HEK293 (cell line): Measurements from ENCODE around the gene PLA2G4D.

Experiments used
- CTCF ChIA-PET: fragments of 350-600 bp; formaldehyde crosslinking; extraction: SDS; loops from one replicate; lab custom pipeline; 2021; ENCODE audit warnings: antibody characterized with exemption; lab: Yijun Ruan, JAX
- POLR2A ChIA-PET: fragments of 300-600 bp; formaldehyde crosslinking; extraction: SDS; loops from one replicate; lab custom pipeline; 2020; ENCODE audit warnings: antibody characterized with exemption, inconsistent platforms; lab: Yijun Ruan, JAX
- H3K27ac ChIP-seq: fragments of 200-500 bp; sonication (Bioruptor generic); 2 replicates; pipeline ENCODE4 v1.5.1; 2014; ENCODE audit warnings: low read depth, low read length, control low read depth, inconsistent platforms; ENCODE audit errors: extremely low read depth
- H3K36me3 ChIP-seq, 2 experiments: fragments of 200-500 bp in 1 of 2; sonication (Bioruptor generic) in 1 of 2; 1 replicate in 1 of 2; 2 replicates in 1 of 2; pipeline ENCODE4 v1.5.1; 2014 to 2017; ENCODE audit warnings: inconsistent platforms in 2 of 2, low read length in 2 of 2; ENCODE audit not compliant: control insufficient read depth in 2 of 2, insufficient read depth in 1 of 2
- H3K4me1 ChIP-seq: fragments of 200-500 bp; sonication (Bioruptor generic); 2 replicates; pipeline ENCODE4 v1.5.1; 2014; ENCODE audit warnings: mild to moderate bottlenecking, low read length, inconsistent platforms; ENCODE audit not compliant: control insufficient read depth, insufficient read depth
- H3K4me3 ChIP-seq: 2 replicates; pipeline ENCODE4 v1.5.1; 2011; ENCODE audit warnings: low read depth, mild to moderate bottlenecking, control low read depth, low read length, moderate library complexity
- H3K9me3 ChIP-seq: fragments of 200-500 bp; sonication (Bioruptor generic); 2 replicates; pipeline ENCODE4 v1.5.1; 2014; ENCODE audit warnings: low read depth, low read length, inconsistent platforms; ENCODE audit not compliant: control insufficient read depth, insufficient read depth
- BCL11A ChIP-seq: fragments of 450-650 bp; formaldehyde crosslinking; IDR thresholded peaks from 2 replicates; pipeline ENCODE4 v1.5.1; 2016; ENCODE audit warnings: low read depth, missing biosample characterization, missing genetic modification characterization
- HOXC10 ChIP-seq: sonication (generic); formaldehyde crosslinking; IDR thresholded peaks from 2 replicates; pipeline ENCODE4 v1.8.1; 2023; ENCODE audit warnings: mild to moderate bottlenecking, missing genetic modification reagents
- PRDM6 ChIP-seq: fragments of 450-650 bp; formaldehyde crosslinking; IDR thresholded peaks from 2 replicates; pipeline ENCODE4 v1.5.1; 2017; ENCODE audit warnings: missing biosample characterization, missing genetic modification characterization
- SCRT2 ChIP-seq: fragments of 450-650 bp; formaldehyde crosslinking; IDR thresholded peaks from 2 replicates; pipeline ENCODE4 v1.5.1; 2016; ENCODE audit warnings: missing biosample characterization, missing genetic modification characterization
- SP7 ChIP-seq: fragments of 450-650 bp; formaldehyde crosslinking; IDR thresholded peaks from 2 replicates; pipeline ENCODE4 v1.5.1; 2016; ENCODE audit warnings: missing biosample characterization, missing genetic modification characterization
- ZBTB49 ChIP-seq: fragments of 450-650 bp; formaldehyde crosslinking; IDR thresholded peaks from 2 replicates; pipeline ENCODE4 v1.5.1; 2016; ENCODE audit warnings: missing biosample characterization, missing genetic modification characterization, low read depth
- ZNF10 ChIP-seq: fragments of 450-650 bp; formaldehyde crosslinking; IDR thresholded peaks from 2 replicates; pipeline ENCODE4 v1.5.1; 2017; ENCODE audit warnings: missing biosample characterization, missing genetic modification characterization
- ZNF157 ChIP-seq: fragments of 450-650 bp; formaldehyde crosslinking; IDR thresholded peaks from 2 replicates; pipeline ENCODE4 v1.5.1; 2016; ENCODE audit warnings: missing biosample characterization, missing genetic modification characterization
- ZNF24 ChIP-seq: fragments of 450-650 bp; formaldehyde crosslinking; IDR thresholded peaks from 2 replicates; pipeline ENCODE4 v1.5.1; 2016; ENCODE audit warnings: missing biosample characterization, missing genetic modification characterization
- ZNF274 ChIP-seq, 2 experiments: fragments of 200-500 bp in 1 of 2; fragments of 450-650 bp in 1 of 2; sonication (Bioruptor generic) in 1 of 2; formaldehyde crosslinking in 1 of 2; IDR thresholded peaks; 2 replicates each; pipeline versions ENCODE4 v1.5.1 to v1.6.1; 2014 to 2016; ENCODE audit warnings: borderline replicate concordance in 1 of 2, inconsistent platforms in 1 of 2, low read length in 1 of 2, missing biosample characterization in 1 of 2, missing genetic modification characterization in 1 of 2
- ZNF302 ChIP-seq: fragments of 450-650 bp; formaldehyde crosslinking; IDR thresholded peaks from 2 replicates; pipeline ENCODE4 v1.5.1; 2016; ENCODE audit warnings: missing biosample characterization, missing genetic modification characterization, low read depth
- ZNF311 ChIP-seq: fragments of 450-650 bp; formaldehyde crosslinking; IDR thresholded peaks from 2 replicates; pipeline ENCODE4 v1.5.1; 2017; ENCODE audit warnings: missing biosample characterization, missing genetic modification characterization, borderline replicate concordance
- ZNF416 ChIP-seq: fragments of 450-650 bp; formaldehyde crosslinking; IDR thresholded peaks from 2 replicates; pipeline ENCODE4 v1.5.1; 2016; ENCODE audit warnings: missing biosample characterization, missing genetic modification characterization
- ZNF560 ChIP-seq: fragments of 450-650 bp; formaldehyde crosslinking; IDR thresholded peaks from 2 replicates; pipeline ENCODE4 v1.5.1; 2017; ENCODE audit warnings: missing biosample characterization, missing genetic modification characterization, borderline replicate concordance
- ZNF629 ChIP-seq: fragments of 450-650 bp; formaldehyde crosslinking; IDR thresholded peaks from 2 replicates; pipeline ENCODE4 v1.5.1; 2017; ENCODE audit warnings: missing biosample characterization, missing genetic modification characterization
- ZNF654 ChIP-seq: fragments of 450-650 bp; formaldehyde crosslinking; IDR thresholded peaks from 2 replicates; pipeline ENCODE4 v1.5.1; 2016; ENCODE audit warnings: low read depth, missing biosample characterization, missing genetic modification characterization
- ZNF692 ChIP-seq: fragments of 450-650 bp; formaldehyde crosslinking; IDR thresholded peaks from 2 replicates; pipeline ENCODE4 v1.5.1; 2016; ENCODE audit warnings: missing biosample characterization, missing genetic modification characterization
- ZNF76 ChIP-seq: fragments of 450-650 bp; formaldehyde crosslinking; IDR thresholded peaks from 2 replicates; pipeline ENCODE4; 2016; ENCODE audit warnings: low read depth, missing biosample characterization, missing genetic modification characterization, borderline replicate concordance
- ZSCAN4 ChIP-seq: fragments of 450-650 bp; formaldehyde crosslinking; IDR thresholded peaks from 2 replicates; pipeline ENCODE4 v1.5.1; 2017; ENCODE audit warnings: missing biosample characterization, missing genetic modification characterization
- TF ChIP-seq, protein P1 (sequence below): fragments of 450-650 bp; formaldehyde crosslinking; IDR thresholded peaks from 2 replicates; pipeline ENCODE4 v1.5.1; 2016; ENCODE audit warnings: missing biosample characterization, missing genetic modification characterization
- TF ChIP-seq, protein P2 (sequence below): fragments of 450-650 bp; formaldehyde crosslinking; IDR thresholded peaks from 2 replicates; pipeline ENCODE4 v1.5.1; 2017; ENCODE audit warnings: missing biosample characterization, missing genetic modification characterization
- TF ChIP-seq, protein P3 (sequence below): fragments of 450-650 bp; formaldehyde crosslinking; IDR thresholded peaks from 2 replicates; pipeline ENCODE4 v1.5.1; 2017; ENCODE audit warnings: missing biosample characterization, missing genetic modification characterization

PLA2G4D gene

DNA sequence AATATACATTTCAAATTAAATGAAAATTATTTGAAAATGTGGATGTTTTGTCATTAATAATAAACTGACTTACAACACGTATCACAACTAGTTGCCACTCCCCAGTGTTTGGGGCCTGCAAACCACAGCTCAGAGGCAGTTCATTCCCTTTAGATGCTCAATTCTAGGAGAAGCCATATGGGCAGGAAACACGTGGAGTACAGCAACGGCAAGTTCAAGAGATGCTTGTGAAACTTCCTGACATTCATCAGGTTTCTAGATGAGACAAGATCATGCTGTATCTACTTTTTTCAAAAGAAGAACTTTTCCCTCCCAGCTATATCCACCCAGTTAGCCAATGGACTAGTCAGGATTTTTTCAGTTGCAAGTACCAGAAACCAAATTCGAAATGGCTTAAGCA, 17.6 kb upstream of the PLA2G4D start:
- CTCF ChIA-PET: no interaction called here

DNA sequence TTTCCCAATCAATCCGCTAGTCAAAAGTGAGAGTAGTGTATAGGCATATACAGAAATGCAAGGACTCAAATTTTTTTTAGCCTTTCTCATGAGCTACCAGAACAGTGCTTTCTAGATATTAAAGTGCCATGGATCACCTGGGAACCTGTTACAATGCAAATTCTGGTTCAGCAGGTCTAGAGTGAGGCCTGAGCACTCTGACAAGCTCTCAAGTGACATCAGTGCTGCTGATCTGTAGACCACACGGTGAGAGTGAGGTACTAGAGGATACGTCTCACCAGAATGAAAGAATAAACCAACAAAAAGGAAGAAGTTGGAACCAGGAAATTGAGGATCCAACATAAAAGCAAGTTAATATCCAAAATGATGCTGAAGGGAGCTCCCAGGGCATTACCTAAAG, 16.0 kb upstream of the PLA2G4D start:
- H3K4me3 ChIP-seq: no peak overlapping the region
- H3K36me3 ChIP-seq: no peaks in the 10 kb centered on the region
- H3K4me1 ChIP-seq: no peaks in the 10 kb centered on the region
- H3K9me3 ChIP-seq: no peaks in the 10 kb centered on the region
- POLR2A ChIA-PET: no interaction called here
- no peak overlapping the region for H3K27ac ChIP-seq
- CTCF ChIA-PET: no interaction called here
- TF ChIP-seq ZSCAN4 (tag by site-specific recombination) (no peak), PRDM6 (no peak), ZNF654 (no peak), ZNF311 (tag by site-specific recombination) (no peak), ZNF76 (tag by site-specific recombination) (no peak)
- TF ChIP-seq, protein P1, sequence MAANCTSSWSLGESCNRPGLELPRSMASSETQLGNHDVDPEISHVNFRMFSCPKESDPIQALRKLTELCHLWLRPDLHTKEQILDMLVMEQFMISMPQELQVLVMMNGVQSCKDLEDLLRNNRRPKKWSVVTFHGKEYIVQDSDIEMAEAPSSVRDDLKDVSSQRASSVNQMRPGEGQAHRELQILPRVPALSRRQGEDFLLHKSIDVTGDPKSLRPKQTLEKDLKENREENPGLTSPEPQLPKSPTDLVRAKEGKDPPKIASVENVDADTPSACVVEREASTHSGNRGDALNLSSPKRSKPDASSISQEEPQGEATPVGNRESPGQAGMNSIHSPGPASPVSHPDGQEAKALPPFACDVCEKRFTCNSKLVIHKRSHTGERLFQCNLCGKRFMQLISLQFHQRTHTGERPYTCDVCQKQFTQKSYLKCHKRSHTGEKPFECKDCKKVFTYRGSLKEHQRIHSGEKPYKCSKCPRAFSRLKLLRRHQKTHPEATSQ: no peak

More for the DNA sequence above, 17.6 kb upstream of the PLA2G4D start:
- Histone ChIP-seq H3K9me3 (no peaks in the 10 kb centered on the region), H3K27ac (no peak overlapping the region), H3K4me1 (no peaks in the 10 kb centered on the region), H3K36me3 (no peaks in the 10 kb centered on the region), H3K4me3 (no peak overlapping the region)
- POLR2A ChIA-PET: no interaction called here
- TF ChIP-seq ZNF629 (tag by site-specific recombination): no peak
- TF ChIP-seq ZNF302 (tag by site-specific recombination): no peak
- no peak for TF ChIP-seq SP7 (tag by site-specific recombination)
- TF ChIP-seq, protein P2, sequence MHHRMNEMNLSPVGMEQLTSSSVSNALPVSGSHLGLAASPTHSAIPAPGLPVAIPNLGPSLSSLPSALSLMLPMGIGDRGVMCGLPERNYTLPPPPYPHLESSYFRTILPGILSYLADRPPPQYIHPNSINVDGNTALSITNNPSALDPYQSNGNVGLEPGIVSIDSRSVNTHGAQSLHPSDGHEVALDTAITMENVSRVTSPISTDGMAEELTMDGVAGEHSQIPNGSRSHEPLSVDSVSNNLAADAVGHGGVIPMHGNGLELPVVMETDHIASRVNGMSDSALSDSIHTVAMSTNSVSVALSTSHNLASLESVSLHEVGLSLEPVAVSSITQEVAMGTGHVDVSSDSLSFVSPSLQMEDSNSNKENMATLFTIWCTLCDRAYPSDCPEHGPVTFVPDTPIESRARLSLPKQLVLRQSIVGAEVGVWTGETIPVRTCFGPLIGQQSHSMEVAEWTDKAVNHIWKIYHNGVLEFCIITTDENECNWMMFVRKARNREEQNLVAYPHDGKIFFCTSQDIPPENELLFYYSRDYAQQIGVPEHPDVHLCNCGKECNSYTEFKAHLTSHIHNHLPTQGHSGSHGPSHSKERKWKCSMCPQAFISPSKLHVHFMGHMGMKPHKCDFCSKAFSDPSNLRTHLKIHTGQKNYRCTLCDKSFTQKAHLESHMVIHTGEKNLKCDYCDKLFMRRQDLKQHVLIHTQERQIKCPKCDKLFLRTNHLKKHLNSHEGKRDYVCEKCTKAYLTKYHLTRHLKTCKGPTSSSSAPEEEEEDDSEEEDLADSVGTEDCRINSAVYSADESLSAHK (tag by site-specific recombination): no peak
- no peak for TF ChIP-seq ZNF274 (IDR thresholded peaks at IDR 0.05; ENCODE audit: low read length)
- no peak for TF ChIP-seq ZNF274 (tag by site-specific recombination; IDR thresholded peaks at IDR 0.05; ENCODE audit: borderline replicate concordance)
- TF ChIP-seq, protein P3, sequence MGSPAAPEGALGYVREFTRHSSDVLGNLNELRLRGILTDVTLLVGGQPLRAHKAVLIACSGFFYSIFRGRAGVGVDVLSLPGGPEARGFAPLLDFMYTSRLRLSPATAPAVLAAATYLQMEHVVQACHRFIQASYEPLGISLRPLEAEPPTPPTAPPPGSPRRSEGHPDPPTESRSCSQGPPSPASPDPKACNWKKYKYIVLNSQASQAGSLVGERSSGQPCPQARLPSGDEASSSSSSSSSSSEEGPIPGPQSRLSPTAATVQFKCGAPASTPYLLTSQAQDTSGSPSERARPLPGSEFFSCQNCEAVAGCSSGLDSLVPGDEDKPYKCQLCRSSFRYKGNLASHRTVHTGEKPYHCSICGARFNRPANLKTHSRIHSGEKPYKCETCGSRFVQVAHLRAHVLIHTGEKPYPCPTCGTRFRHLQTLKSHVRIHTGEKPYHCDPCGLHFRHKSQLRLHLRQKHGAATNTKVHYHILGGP (tag by site-specific recombination): no peak
- TF ChIP-seq ZNF157 (tag by site-specific recombination): no peak
- no peak for TF ChIP-seq SCRT2 (tag by site-specific recombination)
- no peak for TF ChIP-seq ZNF560
- TF ChIP-seq ZNF416: no peak
- TF ChIP-seq HOXC10 (CRISPR knock-in tag): no peak
- no peak for TF ChIP-seq ZNF24
- TF ChIP-seq ZBTB49: no peak
- no peak for TF ChIP-seq ZNF10
- no peak for TF ChIP-seq ZNF692 (tag by site-specific recombination)
- no peak for TF ChIP-seq BCL11A (tag by site-specific recombination)
